HL-60 (cell line): ENCODE results near the gene PDE3A.
"Not testable (repeated sequence)": the region's sequence is repeated elsewhere in the genome, so short reads cannot be mapped to it uniquely, and the experiment has no call there.

ENCODE experiments used
- DNase-seq, 2 experiments: peaks; one replicate each; pipeline ENCODE4 v3.0.0-alpha.2; 2010 to 2020; ENCODE audit warnings: low read depth in 1 of 2, low spot score in 1 of 2
- H3K27ac ChIP-seq: fragments of 250-450 bp; sonication (Bioruptor Pico); replicated peaks from 2 replicates; pipeline ENCODE4 v1.5.1; 2020; ENCODE audit warnings: mild to moderate bottlenecking, moderate library complexity
- H3K27me3 ChIP-seq: fragments of 250-450 bp; sonication (Bioruptor Pico); 2 replicates; pipeline ENCODE4 v1.5.1; 2021; ENCODE audit warnings: mild to moderate bottlenecking, moderate library complexity; ENCODE audit not compliant: insufficient read depth, poor library complexity, severe bottlenecking
- H3K4me3 ChIP-seq: replicated peaks from 2 replicates; pipeline ENCODE4 v1.5.1; 2011; ENCODE audit warnings: mild to moderate bottlenecking, control low read depth, low read length; ENCODE audit not compliant: insufficient read depth
- CTCF ChIP-seq: IDR thresholded peaks from one replicate; pipeline ENCODE4 v1.5.1; 2011; ENCODE audit warnings: low read length, control low read depth, inconsistent platforms; ENCODE audit not compliant: insufficient read depth
- GABPA ChIP-seq: IDR thresholded peaks from 2 replicates; pipeline ENCODE4 v1.6.1; 2012; ENCODE audit warnings: low read depth
- POLR2AphosphoS5 ChIP-seq: IDR thresholded peaks from 2 replicates; pipeline ENCODE4 v1.6.1; 2012; ENCODE audit warnings: low read depth
- REST ChIP-seq: IDR thresholded peaks from 2 replicates; pipeline ENCODE4 v1.6.1; 2012; ENCODE audit warnings: low read depth; ENCODE audit not compliant: insufficient replicate concordance
- SPI1 ChIP-seq: IDR thresholded peaks from 2 replicates; pipeline ENCODE4 v1.6.1; 2012; ENCODE audit warnings: low read depth, mild to moderate bottlenecking, borderline replicate concordance

PDE3A gene

GRCh38 chr12:20547816-20548575 is 179.7 kb downstream of the PDE3A start:
- no peak for DNase-seq
- H3K27ac ChIP-seq, result no peak overlapping the region
- H3K4me3 ChIP-seq, result no peak overlapping the region
- no peak for TF ChIP-seq POLR2AphosphoS5
- no peak for TF ChIP-seq CTCF
- TF ChIP-seq GABPA, result no peak
- no peak for TF ChIP-seq REST
- no peak for TF ChIP-seq SPI1
- H3K27me3 ChIP-seq, result peaks cover 2% of the 10 kb centered on the region

- no peak for TF ChIP-seq CTCF
- TF ChIP-seq SPI1, result no peak
- no peak for TF ChIP-seq REST
- no peak for TF ChIP-seq POLR2AphosphoS5
- TF ChIP-seq GABPA, result no peak
- Histone ChIP-seq H3K27ac (no peak overlapping the region), H3K4me3 (no peak overlapping the region), H3K27me3 (peaks cover 2% of the 10 kb centered on the region)
- no peak for DNase-seq
These were observed 180.3 kb downstream of the PDE3A start for GRCh38 chr12:20548611-20549010.

- H3K27me3 ChIP-seq, result peaks cover 2% of the 10 kb centered on the region
- TF ChIP-seq CTCF (peak; percentile 43), POLR2AphosphoS5 (no peak)
- peak; percentile 1 to 19 for DNase-seq
These were observed 180.9 kb downstream of the PDE3A start for GRCh38 chr12:20549108-20549719.

GRCh38 chr12:20551742-20552442 is 183.6 kb downstream of the PDE3A start:
- not testable (repeated sequence) for H3K27ac ChIP-seq, H3K27me3 ChIP-seq, H3K4me3 ChIP-seq, DNase-seq

More at GRCh38 chr12:20549108-20549719, 180.9 kb downstream of the PDE3A start:
- H3K27ac ChIP-seq, result no peak overlapping the region
- H3K4me3 ChIP-seq, result no peak overlapping the region

- DNase-seq, H3K4me3 ChIP-seq, H3K27me3 ChIP-seq, H3K27ac ChIP-seq: not testable (repeated sequence)
These were observed 184.2 kb downstream of the PDE3A start for GRCh38 chr12:20552586-20552985.
